Left ventricle myocardium inferior (tissue), 1 donor: ENCODE results near the gene SLC16A7. TPM values are rescaled to one million over a fixed set of nuclear protein-coding genes. Genes with fewer than 3 reads are reported as not detected.

Source experiments
- DNase-seq: peaks from one replicate; pipeline ENCODE4 v3.0.0-alpha.2; 2020
- H3K27ac ChIP-seq: fragments of 200-600 bp; replicated peaks from 2 replicates; pipeline ENCODE4 v1.8.0; 2021
- H3K27me3 ChIP-seq: fragments of 200-600 bp; 2 replicates; pipeline ENCODE4 v1.8.0; 2021; ENCODE audit warnings: low read depth
- H3K36me3 ChIP-seq: fragments of 200-600 bp; 2 replicates; pipeline ENCODE4 v1.8.0; 2021
- H3K4me1 ChIP-seq: fragments of 200-600 bp; 2 replicates; pipeline ENCODE4 v1.8.0; 2021
- H3K4me3 ChIP-seq: fragments of 200-600 bp; 2 replicates; pipeline ENCODE4 v1.8.0; 2021; ENCODE audit warnings: mild to moderate bottlenecking, moderate library complexity
- H3K9me3 ChIP-seq: fragments of 200-600 bp; replicated peaks from 2 replicates; pipeline ENCODE4 v1.8.0; 2021
- intact Hi-C: fragments of 100-400 bp; cut with micrococcal nuclease; formaldehyde crosslinking; loops from one replicate; pipeline ENCODE4 v1.11.0; 2022
- total RNA-seq: library from RNA; stranded (reverse); fragmentation: NEBNext Ultra II Directional; extraction: Animal tissue kit (Norgen Biotek cat#: 25700); gene quantifications from one replicate; pipeline ENCODE4 v1.2.1, GENCODE V29; 2021
- TF ChIP-seq, protein P1 (sequence below): fragments of 200-600 bp; IDR thresholded peaks from 2 replicates; pipeline ENCODE4 v1.8.0; 2021; ENCODE audit warnings: antibody characterized with exemption, mild to moderate bottlenecking, borderline replicate concordance
- donor health status: DM: no; HTN: yes; CAD: no; lungs with severe emphysema.

SLC16A7 gene
- total RNA-seq, 1 donor from 2014 or later, result 134 TPM

DNA sequence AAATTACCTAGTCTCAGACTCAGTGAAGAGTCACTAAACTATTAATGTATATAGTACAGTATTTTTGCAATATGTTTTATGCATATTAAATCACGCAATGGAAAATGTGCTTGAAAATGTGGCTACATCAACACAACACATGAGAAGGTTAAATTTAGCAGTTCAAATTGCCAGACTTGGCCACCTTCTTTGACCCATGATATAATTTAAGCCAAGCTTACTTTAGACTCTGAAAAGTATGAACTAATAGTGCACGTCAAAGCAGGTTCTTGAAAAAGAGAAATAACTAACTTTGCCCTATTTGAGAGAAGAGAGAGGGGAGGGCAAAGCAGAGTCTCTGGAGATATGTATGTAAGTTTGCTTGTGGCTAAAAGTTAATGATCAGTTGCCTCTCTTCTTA lies 68.7 kb downstream of the SLC16A7 start:
- H3K4me3 ChIP-seq, result peak overlapping the region; percentile 61
- TF ChIP-seq, protein P1, sequence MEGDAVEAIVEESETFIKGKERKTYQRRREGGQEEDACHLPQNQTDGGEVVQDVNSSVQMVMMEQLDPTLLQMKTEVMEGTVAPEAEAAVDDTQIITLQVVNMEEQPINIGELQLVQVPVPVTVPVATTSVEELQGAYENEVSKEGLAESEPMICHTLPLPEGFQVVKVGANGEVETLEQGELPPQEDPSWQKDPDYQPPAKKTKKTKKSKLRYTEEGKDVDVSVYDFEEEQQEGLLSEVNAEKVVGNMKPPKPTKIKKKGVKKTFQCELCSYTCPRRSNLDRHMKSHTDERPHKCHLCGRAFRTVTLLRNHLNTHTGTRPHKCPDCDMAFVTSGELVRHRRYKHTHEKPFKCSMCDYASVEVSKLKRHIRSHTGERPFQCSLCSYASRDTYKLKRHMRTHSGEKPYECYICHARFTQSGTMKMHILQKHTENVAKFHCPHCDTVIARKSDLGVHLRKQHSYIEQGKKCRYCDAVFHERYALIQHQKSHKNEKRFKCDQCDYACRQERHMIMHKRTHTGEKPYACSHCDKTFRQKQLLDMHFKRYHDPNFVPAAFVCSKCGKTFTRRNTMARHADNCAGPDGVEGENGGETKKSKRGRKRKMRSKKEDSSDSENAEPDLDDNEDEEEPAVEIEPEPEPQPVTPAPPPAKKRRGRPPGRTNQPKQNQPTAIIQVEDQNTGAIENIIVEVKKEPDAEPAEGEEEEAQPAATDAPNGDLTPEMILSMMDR, result no peak
- peaks cover 11% of the 10 kb centered on the region for H3K36me3 ChIP-seq
- H3K9me3 ChIP-seq, result peaks cover 20% of the 10 kb centered on the region
- no peak for DNase-seq
- H3K27me3 ChIP-seq, result no peaks in the 10 kb centered on the region
- peaks cover 38% of the 10 kb centered on the region for H3K4me1 ChIP-seq
- H3K27ac ChIP-seq, result peak overlapping the region; percentile 81
- intact Hi-C loops, result no loop called here

DNA sequence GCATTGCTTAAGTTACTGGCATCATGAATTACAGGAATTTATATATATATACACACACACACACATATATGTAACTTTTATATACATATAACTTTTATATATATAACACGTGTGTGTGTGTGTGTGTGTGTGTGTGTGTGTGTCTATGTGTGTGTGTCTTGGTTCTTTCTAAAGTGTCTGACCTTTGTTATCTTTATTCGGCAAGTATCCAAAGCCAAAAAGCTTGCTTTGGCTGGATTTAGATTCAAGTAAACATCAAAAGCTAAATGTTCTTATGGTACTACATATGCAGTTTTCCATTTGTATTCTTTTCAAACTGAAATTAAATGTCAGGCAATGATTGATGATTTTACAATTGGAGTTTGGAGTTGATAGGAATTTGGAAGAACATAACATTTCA lies 69.9 kb downstream of the SLC16A7 start:
- H3K4me3 ChIP-seq, result peak overlapping the region; percentile 61
- H3K27ac ChIP-seq, result peak overlapping the region; percentile 81
- TF ChIP-seq, protein P1, result no peak
- H3K27me3 ChIP-seq, result no peaks in the 10 kb centered on the region
- H3K36me3 ChIP-seq, result peaks cover 11% of the 10 kb centered on the region
- peaks cover 50% of the 10 kb centered on the region for H3K4me1 ChIP-seq
- no peak for DNase-seq
- intact Hi-C loops, result no loop called here
- peaks cover 20% of the 10 kb centered on the region for H3K9me3 ChIP-seq

DNA sequence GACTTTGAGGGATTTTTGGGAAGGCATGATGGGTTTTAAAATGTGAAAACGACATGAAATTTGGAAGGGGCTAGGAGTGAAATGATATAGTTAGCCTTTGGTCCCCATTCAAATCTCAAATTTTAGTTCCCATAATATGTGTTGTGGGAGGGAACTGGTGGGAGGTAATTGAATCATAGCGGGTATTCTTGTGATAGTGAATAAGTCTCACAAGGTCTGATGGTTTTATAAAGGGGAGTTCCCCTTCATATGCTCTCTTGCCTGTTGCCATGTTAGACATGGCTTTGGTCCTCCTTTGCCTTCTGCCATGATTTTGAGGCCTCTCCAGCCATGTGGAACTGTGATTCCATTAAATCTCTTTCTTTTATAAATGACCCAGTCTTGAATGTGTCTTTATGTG lies 72.8 kb downstream of the SLC16A7 start:
- H3K4me1 ChIP-seq, result peaks cover 39% of the 10 kb centered on the region
- no peak for DNase-seq
- intact Hi-C loops, result no loop called here
- H3K27ac ChIP-seq, result no peak overlapping the region
- TF ChIP-seq, protein P1, result no peak
- H3K4me3 ChIP-seq, result peak overlapping the region; percentile 6
- H3K9me3 ChIP-seq, result peaks cover 20% of the 10 kb centered on the region
- H3K27me3 ChIP-seq, result no peaks in the 10 kb centered on the region
- peaks cover 11% of the 10 kb centered on the region for H3K36me3 ChIP-seq

DNA sequence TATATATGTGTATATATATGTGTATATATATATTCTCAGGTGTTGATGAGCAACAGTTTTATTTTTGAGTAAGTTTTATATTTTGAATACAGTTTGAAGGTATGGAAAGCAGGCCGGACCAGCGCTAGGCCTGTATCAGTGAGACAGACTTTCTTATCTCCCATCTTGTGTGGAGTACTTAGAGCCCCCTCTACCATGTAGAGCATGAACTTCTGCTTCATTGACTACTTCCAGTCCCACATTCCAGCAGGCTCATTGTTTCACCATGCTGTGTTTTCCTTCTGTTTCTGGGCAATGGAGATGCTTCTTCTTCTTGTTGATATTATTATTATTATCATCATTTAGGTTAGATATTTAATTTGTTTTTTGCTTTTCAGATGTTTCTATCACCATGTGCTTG lies 76.4 kb downstream of the SLC16A7 start:
- DNase-seq, result no peak
- peaks cover 9% of the 10 kb centered on the region for H3K9me3 ChIP-seq
- intact Hi-C loops, result no loop called here
- no peak overlapping the region for H3K4me3 ChIP-seq
- no peak overlapping the region for H3K27ac ChIP-seq
- H3K4me1 ChIP-seq, result peaks cover 63% of the 10 kb centered on the region
- H3K27me3 ChIP-seq, result no peaks in the 10 kb centered on the region
- TF ChIP-seq, protein P1, result no peak
- peaks cover 12% of the 10 kb centered on the region for H3K36me3 ChIP-seq

DNA sequence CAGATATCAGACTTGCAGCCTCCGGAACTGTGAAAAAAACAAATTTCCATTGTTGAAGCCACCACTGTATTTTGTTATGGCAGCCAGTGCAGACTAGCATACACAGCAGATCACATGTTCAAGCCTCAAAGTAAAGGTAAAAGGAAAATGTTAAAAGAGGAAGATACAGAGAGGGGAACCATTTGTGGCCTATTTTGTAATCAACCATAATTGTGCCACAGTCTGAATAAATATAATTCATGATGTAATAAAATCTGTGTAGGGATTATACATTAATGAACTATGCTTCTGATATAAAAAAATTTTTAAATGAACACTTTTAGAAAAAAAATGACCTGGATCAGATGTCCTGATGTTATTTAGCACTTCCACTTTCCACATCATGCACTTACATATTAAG lies 79.6 kb downstream of the SLC16A7 start:
- Histone ChIP-seq H3K27me3 (no peaks in the 10 kb centered on the region), H3K27ac (no peak overlapping the region), H3K4me3 (no peak overlapping the region), H3K4me1 (peaks cover 73% of the 10 kb centered on the region), H3K36me3 (peaks cover 3% of the 10 kb centered on the region), H3K9me3 (no peaks in the 10 kb centered on the region)
- intact Hi-C loops, result no loop called here
- DNase-seq, result no peak
- TF ChIP-seq, protein P1, result no peak

DNA sequence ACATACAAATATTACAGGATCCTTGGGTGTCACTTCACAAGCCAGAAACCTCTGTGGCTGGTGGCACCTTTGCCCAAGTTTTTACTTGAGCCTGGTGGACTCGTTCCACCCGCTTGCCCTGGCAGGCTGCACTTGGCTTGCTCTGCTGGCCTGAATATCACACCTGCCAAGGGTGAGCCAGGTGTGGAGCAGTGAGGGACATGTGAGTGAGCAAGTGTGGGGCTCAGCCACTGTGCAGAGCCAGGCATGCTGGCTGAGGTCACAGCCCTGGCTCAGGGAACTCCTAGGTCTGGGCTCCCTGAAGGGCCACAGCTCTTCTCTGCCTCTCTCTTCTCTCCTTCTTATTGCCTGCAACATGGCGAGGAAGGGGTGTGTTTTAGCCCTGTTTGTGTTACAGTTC lies 82.0 kb downstream of the SLC16A7 start:
- Histone ChIP-seq H3K27me3 (no peaks in the 10 kb centered on the region), H3K36me3 (peaks cover 3% of the 10 kb centered on the region), H3K27ac (no peak overlapping the region), H3K4me1 (peaks cover 64% of the 10 kb centered on the region), H3K9me3 (no peaks in the 10 kb centered on the region), H3K4me3 (no peak overlapping the region)
- intact Hi-C loops, result no loop called here
- TF ChIP-seq, protein P1, result no peak
- no peak for DNase-seq
